Fibroblast of villous mesenchyme (primary cell): ENCODE results near the gene NUBP2. TPM values are rescaled to one million over a fixed set of nuclear protein-coding genes. Genes with fewer than 3 reads are reported as not detected.
A peak's percentile ranks its signal among the peaks of the same experiment; 100 is the strongest.

ENCODE experiments used
- DNase-seq: peaks from one replicate; pipeline ENCODE4 v3.0.0-alpha.2; 2010; ENCODE audit warnings: low read depth
- H3K4me3 ChIP-seq: 2 replicates; pipeline ENCODE4 v1.5.1; 2011; ENCODE audit warnings: low read depth, mild to moderate bottlenecking, low read length
- CTCF ChIP-seq: IDR thresholded peaks from 2 replicates; pipeline ENCODE4 v1.5.1; 2012; ENCODE audit warnings: low read depth, mild to moderate bottlenecking, low read length; ENCODE audit not compliant: insufficient read depth
- total RNA-seq: library from RNA; depleted of rRNA; stranded (reverse); fragments of >200 nt; gene quantifications from 2 replicates; pipeline ENCODE4 v1.2.3, GENCODE V29; 2012

NUBP2 gene
- total RNA-seq, 1 donor, result 54.8 TPM

- no peak for TF ChIP-seq CTCF
- no peak for DNase-seq
- no peak overlapping the region for H3K4me3 ChIP-seq
These were observed 40.0 kb downstream of the NUBP2 start for GRCh38 chr16:1822801-1823200.

GRCh38 chr16:1823821-1824220, 41.1 kb downstream of the NUBP2 start:
- DNase-seq, result peak; percentile 63
- TF ChIP-seq CTCF, result peak; percentile 36
- H3K4me3 ChIP-seq, result no peak overlapping the region

GRCh38 chr16:1825381-1825863, 42.7 kb downstream of the NUBP2 start:
- no peak for TF ChIP-seq CTCF
- peak overlapping the region; percentile 97 for H3K4me3 ChIP-seq
- DNase-seq, result no peak

GRCh38 chr16:1825864-1826690, 43.3 kb downstream of the NUBP2 start:
- DNase-seq, result peak; percentile 64
- no peak for TF ChIP-seq CTCF
- peak overlapping the region; percentile 97 for H3K4me3 ChIP-seq

GRCh38 chr16:1826691-1827573, 44.2 kb downstream of the NUBP2 start, which contains the start of the genes FAHD1 and HAGH:
TSS of gene FAHD1 (plus strand) at chr16:1827206. CDS start at chr16:1827239, 33 bp downstream.
TSS of gene HAGH (minus strand) at chr16:1826825. CDS start at chr16:1826787, 38 bp downstream.
- peak within 1 kb of the TSS; percentile 97 for H3K4me3 ChIP-seq
- no peak for TF ChIP-seq CTCF
- peak; percentile 96 for DNase-seq

- no peak for TF ChIP-seq CTCF
- H3K4me3 ChIP-seq, result peak overlapping the region; percentile 97
- peak; percentile 18 for DNase-seq
These were observed 46.1 kb downstream of the NUBP2 start for GRCh38 chr16:1828645-1829410.
